ENCODE data around the gene DGKB.

DNA sequence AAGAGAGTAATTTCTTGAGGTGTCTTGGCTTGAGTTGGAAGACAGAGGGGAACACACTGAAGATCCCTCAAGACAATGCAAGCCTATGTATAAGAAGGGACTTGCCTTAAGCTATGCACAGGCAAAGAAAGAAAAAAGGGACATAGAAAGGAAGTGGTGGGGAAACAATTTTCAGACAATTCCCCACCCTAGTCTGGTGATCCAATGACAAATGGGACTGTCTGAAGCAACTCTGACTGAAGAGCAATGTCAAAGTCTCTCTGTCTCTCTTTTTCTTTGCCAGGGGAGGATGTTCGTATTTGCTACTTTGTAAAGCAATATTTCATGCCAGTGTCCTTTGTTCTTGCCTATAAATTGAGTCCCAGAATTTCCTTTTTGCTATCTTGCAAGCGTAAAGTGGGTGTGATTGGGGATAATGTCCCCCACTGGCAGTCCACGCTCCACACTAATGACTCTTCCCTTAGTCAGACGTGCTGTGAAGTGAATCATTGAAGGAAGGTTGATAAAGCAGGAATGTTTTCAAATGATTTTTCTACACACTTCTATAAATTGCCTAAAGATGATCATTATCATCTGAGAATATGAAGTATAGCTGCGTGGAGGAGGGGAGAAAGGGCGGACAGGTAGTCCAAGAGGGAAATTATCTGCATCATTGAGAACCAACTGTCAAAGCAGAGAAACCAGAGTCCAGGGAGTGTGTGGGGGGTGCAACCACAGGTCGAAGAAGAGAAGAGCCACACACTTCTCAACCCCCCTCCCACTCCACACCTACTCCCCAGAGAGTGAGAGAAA is 669.3 kb downstream of the DGKB start:
- no peak for TF ChIP-seq EZH2 (IDR thresholded peaks at IDR 0.05; ENCODE audit: borderline replicate concordance, low read length)
- TF ChIP-seq, protein P1, sequence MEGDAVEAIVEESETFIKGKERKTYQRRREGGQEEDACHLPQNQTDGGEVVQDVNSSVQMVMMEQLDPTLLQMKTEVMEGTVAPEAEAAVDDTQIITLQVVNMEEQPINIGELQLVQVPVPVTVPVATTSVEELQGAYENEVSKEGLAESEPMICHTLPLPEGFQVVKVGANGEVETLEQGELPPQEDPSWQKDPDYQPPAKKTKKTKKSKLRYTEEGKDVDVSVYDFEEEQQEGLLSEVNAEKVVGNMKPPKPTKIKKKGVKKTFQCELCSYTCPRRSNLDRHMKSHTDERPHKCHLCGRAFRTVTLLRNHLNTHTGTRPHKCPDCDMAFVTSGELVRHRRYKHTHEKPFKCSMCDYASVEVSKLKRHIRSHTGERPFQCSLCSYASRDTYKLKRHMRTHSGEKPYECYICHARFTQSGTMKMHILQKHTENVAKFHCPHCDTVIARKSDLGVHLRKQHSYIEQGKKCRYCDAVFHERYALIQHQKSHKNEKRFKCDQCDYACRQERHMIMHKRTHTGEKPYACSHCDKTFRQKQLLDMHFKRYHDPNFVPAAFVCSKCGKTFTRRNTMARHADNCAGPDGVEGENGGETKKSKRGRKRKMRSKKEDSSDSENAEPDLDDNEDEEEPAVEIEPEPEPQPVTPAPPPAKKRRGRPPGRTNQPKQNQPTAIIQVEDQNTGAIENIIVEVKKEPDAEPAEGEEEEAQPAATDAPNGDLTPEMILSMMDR (conservative IDR thresholded peaks at IDR 0.05 in 1 of 2, IDR thresholded peaks at IDR 0.05 in 1 of 2; ENCODE audit: extremely low read depth in 1 of 2, insufficient read depth in 1 of 2, low read depth in 1 of 2, low read length in 2 of 2), result no peak

Data from mammary epithelial cell (primary cell).